HG03571 (cell line): ENCODE data around the gene GLIS1.

Experiments
- ATAC-seq: cut with Tn5 transposase; IDR thresholded peaks from one replicate; pipeline ENCODE4 v1.9.1; 2021; ENCODE audit not compliant: unreplicated experiment

The GLIS1 gene

DNA sequence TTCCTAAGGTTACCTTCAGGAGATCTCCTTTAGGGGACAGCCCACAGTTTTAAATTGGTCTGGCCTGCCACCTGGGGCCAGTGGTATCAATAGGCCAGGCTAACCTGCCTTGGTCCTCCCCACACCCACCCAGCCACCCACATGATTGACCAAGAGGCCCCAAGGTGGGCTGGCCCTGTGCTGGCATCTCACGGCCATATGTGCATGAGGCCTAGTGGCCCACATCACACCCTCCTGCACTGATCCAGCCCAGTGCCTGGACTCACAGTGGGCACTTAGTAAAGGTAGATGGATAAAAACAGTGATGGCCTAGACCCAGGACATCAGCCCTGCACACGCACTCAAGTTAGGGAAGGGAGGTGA, 197.7 kb downstream of the GLIS1 start:
- ATAC-seq: no peak

GRCh38 chr1:53540604-53541262, 198.2 kb downstream of the GLIS1 start:
- no peak for ATAC-seq

DNA sequence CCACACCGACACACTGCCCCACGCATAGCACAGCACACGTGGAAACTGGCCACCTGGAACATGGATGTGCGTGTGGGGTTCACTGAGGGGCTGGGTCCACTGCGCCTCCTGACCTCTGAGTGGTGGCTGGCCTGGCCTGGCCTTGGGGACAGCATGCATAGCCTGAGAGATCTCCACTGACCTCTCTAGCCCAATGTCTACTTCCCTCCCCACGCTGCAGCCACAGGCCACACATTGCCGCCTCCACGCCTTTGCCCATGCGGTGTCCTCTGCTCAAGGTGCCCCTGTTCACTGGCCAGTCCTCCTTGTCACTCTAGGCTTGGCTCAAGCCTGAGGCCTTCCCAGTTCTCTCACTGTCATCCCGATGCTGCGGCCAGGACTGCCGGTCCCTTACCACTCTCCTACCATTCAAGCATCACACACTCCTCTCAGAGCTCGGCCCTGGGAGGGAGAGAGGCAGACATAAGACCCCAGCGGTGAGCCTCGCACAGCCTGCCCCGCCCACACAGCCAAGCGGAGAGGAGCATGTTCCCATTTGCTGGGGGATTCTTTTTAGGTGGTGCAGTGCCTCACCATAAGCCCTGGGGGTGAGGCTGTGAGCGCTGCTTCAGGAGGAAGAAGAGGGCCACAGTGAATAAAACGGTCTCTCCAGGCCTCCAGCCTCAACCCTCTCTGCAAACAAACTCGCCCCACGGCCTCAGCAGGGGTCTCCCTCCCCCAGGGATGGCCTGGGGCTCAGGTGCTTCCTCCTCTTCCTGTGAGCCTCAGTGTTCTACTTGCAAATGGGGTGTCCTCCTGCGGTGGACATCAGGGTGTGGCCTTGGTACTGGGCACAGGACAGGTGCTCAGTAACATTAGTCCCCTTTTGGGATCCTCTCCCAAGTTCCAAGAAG, 199.0 kb downstream of the GLIS1 start:
- ATAC-seq: no peak

DNA sequence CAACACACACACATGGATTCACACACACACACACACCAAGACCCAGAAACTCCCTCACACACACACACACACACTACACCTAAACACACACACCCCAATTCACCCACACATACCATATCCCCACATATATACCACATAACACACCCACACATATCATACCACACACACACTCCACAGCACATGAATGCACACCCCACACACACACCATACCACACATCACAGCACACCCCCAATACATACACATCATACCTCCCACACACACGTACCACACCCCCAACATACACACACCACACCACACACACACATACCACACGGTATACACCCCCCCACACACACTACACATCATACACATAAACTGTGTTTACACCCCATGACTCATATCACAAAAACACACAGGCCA, 199.7 kb downstream of the GLIS1 start:
- ATAC-seq: no peak

DNA sequence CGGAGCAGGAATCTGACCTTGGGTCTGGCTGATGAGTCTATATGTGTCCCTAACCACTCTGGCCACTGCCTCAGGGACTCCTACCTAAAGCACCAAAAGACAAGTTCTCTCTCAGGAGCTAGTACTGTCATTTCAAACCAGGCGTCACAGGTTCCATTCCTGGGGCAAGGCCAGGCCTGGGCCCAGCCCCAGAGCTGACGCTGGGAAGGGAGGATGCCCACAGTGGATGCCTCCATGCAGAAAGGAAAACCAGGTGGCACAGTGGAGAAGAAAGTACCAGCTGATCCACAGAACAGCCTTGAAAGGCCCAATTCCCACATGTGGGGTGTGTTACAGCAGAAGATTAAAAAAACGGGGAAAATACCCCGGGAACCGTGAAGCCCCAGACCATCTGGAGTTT, 202.4 kb downstream of the GLIS1 start:
- ATAC-seq: no peak

DNA sequence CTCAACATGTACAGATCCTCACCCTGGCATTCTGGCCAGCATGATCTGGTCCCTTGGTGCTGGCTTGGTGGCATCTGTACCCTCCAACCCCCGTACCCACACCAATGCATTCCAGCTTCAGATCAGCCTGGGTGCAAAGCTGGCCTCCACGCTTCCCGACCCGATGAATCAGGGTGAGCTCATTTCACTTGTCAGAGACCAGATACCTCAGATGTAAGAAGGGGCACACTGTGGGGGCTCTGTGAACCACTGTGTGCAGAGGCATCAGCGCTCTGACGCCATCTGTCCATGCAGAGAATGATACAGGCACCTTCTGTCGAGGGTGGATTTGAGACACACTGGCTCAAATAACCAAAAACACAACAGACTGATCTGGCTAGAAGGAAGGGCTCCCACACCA, 203.1 kb downstream of the GLIS1 start:
- ATAC-seq: no peak

GRCh38 chr1:53535226-53535625, 203.7 kb downstream of the GLIS1 start:
- ATAC-seq: no peak

DNA sequence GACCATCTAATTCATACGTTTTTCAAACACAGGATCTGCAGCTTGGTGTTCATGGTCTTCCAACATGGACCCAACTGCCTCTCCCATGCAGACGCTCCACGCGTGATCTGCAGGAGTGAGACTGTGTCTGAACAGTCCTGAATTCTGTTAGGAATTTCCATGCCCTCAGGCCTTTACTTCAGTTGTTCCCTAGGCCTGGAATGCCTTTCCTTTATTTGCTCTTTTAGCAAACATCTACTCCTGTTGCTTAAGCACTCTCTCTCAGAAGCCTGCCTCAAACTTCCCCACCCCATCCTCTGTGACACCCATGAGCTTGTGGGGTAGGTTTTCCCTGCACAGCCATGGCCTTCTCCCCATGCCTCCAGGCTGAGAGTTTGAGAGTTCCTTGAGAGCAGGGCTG, 206.1 kb downstream of the GLIS1 start:
- ATAC-seq: no peak

DNA sequence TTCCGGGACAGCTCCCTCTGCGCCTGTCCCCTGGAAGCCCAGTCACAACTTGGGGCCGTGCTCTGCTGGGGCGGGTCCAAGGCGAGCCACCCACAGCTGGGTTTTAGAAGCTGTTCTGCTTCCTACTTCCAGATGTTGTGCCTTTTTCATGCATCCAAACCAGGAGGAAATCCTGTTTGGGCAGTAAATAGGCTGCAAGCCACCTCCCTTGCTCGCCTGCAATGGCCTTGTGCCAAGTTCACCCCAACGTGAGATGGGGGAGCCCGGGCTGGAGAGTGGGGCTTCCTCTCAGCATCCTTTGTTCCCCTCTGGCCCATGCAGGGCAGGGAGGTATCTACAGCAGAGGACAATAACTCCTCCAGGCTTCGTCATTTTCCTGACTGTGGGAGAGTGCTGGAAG, 206.6 kb downstream of the GLIS1 start:
- ATAC-seq: no peak

DNA sequence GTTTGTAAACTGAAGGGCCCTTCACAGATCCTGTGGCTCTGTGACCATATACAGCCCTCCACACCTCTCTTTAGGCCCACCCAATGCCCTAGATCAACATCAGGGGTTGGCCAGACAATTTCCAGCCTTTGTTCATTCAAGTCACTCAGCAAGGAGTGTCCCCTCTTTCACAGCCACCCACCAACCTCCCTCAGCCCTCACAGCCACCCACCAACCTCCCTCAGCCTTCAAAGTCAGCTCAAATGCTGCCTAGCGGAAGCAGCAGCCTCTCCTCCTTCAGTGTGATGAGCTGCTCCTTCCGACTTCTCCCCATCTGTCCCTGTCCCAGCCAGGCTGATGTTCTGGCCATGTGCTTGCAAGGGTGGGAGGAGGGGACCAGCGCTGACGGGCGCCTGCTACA, 208.4 kb downstream of the GLIS1 start:
- no peak for ATAC-seq

GRCh38 chr1:53529555-53529954, 209.4 kb downstream of the GLIS1 start:
- ATAC-seq: no peak

DNA sequence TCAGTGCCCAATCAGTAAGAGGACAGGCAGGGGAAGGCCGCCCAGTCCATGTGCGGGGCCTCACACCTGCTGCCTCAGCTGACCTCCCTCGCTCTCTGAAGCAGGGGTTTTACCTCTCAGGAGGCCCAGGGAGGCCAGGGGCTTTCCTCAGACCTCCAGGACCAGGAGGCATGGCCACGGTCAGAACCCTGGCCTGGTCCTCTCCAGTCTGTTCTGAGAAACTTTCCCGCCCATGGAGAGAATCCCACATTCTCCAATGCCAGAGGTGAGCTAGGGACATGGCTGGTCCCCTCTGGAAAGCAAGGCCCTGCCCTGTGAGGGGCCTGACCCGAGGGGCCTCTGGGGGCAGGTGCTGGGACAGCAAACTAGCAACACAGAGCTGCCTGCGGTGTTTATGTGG, 211.6 kb downstream of the GLIS1 start:
- ATAC-seq: no peak

DNA sequence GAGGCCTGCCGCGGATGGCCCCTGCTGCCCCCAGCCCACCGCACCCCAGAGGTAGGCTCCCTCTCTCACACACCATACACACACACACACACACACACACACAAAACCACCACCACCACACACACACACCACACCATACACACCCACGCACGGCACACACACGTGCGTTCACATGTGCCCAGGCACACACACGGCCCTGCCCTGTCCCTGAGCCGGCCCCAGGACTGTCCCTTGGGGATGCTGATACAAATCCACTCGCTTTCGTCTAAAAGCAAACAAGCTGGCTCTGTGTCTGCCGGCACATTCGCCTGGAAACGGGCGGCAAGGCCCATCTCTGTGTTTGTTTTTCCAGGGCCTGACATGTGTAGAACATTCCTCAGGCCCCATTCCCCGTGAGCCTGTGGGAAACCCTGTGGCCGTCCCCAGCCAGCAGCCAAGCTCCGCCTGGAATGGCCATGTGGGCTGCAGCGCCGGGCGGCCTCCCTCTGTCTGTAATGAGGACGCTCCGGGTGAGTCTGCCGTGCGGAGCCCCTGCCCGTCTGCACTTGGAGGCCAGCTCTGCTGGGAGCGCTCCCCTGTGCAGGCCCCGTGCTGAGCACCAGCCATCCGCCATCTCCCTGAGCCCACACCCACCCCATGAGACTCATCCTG, 212.4 kb downstream of the GLIS1 start:
- no peak for ATAC-seq

GRCh38 chr1:53525595-53525994, 213.4 kb downstream of the GLIS1 start:
- no peak for ATAC-seq

DNA sequence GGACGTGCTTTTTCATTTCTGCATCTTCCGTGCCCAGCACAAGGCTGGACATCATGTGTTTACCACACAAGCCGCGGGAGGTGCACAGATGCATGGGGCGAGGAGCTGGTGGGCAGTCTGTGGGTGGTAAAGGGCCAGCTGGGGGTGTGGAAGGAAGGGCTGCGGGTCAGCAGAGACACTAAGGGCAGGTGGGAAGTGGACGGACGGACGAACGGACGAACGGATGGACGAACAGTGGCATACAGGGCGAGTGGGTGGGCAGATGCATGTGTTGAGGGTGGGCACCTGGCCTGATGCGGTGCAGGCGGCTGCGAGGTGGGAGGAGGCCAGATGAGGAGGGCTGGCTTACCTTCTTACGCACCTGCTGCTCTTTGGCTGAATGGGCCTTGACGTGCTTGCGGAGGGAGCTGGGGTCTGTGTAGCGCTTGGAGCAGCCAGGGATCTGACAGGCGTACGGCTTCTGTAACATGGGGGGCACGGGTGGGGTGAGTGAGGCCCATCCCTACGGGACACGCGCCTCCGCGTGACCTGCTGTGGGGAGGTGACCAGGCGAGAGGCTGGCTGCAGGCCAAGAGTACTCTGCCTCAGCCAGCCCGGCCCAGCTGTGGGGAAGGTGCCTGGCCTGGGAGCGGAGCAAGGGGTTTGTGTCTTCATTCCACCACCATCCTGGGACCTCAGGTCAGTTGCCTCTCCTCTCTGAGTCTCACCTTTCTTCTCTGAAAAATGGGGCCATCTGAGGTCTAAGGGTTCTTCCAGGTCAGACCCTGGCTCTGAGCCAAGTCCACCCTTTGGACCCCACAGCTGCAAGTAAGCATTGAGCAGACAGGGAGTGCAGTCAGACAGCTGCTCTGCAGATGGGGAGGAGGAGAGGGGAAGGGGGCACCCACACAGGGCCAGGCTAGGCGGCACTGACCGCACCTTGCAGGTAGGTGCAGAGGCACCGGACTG, 214.3 kb downstream of the GLIS1 start:
- no peak for ATAC-seq

DNA sequence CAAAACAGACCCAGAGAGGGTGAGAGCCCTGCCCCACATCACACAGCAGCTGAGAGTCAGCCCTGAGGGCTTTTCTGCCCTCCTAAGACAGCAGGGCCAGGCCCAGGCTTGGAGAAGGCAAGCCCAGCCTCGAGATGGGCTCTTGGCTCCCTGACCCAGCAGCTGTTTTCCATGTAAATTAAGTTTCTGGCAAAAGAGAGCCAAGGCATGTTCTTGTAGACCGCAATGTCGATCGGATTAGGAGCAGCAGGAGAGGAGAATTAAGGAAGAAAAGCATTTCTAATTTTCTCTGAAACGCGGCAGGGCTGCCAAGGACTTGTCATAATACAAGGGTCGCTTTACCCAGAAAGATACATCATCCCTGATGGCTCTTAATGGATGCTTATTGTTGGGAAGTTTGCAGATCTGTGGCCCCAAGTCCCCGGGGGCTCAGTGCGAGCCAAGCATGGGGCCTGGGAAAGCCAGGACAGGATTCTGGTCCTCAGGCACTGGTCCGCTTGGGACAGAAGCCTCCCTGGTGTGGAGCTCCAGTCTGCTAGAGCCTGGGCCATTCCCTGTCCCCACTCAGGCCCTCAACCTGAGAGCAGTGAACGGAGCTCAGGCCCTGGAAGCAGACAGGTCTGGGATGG, 216.9 kb downstream of the GLIS1 start:
- no peak for ATAC-seq

DNA sequence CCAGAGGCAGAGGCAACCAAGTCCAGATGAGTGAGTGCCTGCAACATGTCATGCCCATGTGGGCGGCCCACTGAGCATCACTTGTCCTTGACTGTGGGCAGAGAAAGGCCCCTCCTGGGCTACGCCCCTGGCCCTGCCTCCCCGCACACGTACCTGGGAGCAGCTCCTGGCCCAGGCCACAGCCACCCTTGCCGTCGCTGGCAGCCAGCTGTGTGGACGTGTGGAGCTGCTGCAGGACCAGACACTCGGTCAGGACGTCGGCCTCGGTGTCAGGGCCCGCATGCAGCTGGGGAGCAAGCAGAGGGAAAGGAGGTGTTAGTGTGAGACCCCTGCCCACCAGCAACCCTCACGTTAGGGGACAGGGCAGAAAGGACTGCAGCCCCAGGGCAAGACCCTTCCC, 218.5 kb downstream of the GLIS1 start:
- ATAC-seq: no peak

GRCh38 chr1:53519421-53519820, 219.5 kb downstream of the GLIS1 start:
- no peak for ATAC-seq

DNA sequence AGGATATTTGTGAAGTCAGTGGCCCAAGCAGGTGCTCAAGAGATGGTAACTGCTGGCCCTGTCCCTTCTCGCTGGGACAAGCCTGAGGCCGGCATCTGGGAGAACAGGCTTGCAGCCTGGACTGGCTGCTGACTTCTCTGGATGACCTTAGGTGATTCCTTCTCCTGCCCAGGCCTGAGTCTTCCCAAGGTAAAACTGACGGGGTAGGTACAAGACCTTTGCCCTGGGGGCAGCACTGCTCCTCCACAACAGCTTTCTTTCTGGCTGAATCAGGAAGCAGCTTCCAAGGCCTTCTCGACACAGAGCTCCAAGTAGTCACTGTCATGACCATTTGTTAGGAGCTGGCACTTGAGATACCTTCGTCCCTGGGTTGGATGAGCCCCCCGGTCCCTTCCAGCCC, 220.2 kb downstream of the GLIS1 start:
- no peak for ATAC-seq

DNA sequence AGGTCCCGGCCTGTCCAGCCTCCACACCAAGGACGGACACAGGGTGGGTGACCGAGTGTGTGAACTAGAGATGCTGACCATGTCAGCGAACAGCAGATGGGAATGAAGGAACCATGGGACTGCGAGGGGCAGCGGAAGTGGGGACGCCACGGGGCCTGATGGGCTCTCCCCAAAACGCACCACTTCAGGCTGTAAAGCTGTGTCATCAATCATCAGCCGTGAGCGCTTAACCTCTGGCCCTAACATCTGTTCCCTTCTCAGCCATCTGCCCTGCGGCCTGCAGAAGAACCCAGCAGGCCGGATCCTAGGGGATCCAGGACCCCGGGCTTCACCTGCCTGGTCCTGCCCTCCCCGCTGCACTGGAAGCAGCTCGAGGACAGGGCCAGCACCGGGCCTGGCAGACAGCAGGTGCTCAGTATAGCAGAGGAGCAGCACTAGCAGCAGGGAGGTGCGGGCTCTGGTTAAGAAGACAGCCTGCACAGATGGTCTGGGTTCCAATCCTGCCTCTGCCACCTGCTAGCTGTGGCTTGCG, 221.1 kb downstream of the GLIS1 start:
- no peak for ATAC-seq
